Measurements from ENCODE around the gene PLPP2. TPM values are rescaled to one million over a fixed set of nuclear protein-coding genes. Genes with fewer than 3 reads are reported as not detected.

The PLPP2 gene
- total and polyA plus RNA-seq, 4 donors = 14.1 to 41.3 (median 35.0) TPM

- H3K4me1 ChIP-seq (ENCODE audit: control insufficient read depth in 5 of 5, insufficient read depth in 5 of 5, low read length in 5 of 5) = no peaks in the 10 kb centered on the region
- 77 to 84% methylated on average over 16 of the region's 16 CpGs for WGBS, 2 donors
- H3K27ac ChIP-seq (ENCODE audit: low read depth in 1 of 2, low read length in 1 of 2) = no peak overlapping the region
- no peak for TF ChIP-seq CTCF (IDR thresholded peaks at IDR 0.05; ENCODE audit: control extremely low read depth, extremely low read depth)
- no peaks in the 10 kb centered on the region for H3K27me3 ChIP-seq (ENCODE audit: control insufficient read depth in 3 of 3, insufficient read depth in 3 of 3, low read length in 2 of 3)
- no peaks in the 10 kb centered on the region for H3K9me3 ChIP-seq (ENCODE audit: control insufficient read depth in 4 of 4, insufficient read depth in 3 of 4, low read length in 3 of 4)
- H3K4me3 ChIP-seq = no peak overlapping the region
- DNase-seq (no peak), ATAC-seq (ENCODE audit: insufficient read depth, low FRiP score) (no peak)
- H3K36me3 ChIP-seq (ENCODE audit: control insufficient read depth in 4 of 4, insufficient read depth in 4 of 4, low read length in 4 of 4) = no peaks in the 10 kb centered on the region
- H3K9ac ChIP-seq (ENCODE audit: insufficient read depth in 1 of 2, low read length in 2 of 2) = no peak overlapping the region
Observed at GRCh38 chr19:281156-281853, 9.9 kb downstream of the PLPP2 start.

GRCh38 chr19:280541-281009, 10.6 kb downstream of the PLPP2 start:
- H3K9me3 ChIP-seq (ENCODE audit: control insufficient read depth in 4 of 4, insufficient read depth in 3 of 4, low read length in 3 of 4) = no peaks in the 10 kb centered on the region
- H3K27ac ChIP-seq (ENCODE audit: low read depth in 1 of 2, low read length in 1 of 2) = no peak overlapping the region
- TF ChIP-seq CTCF (IDR thresholded peaks at IDR 0.05; ENCODE audit: control extremely low read depth, extremely low read depth) = no peak
- ATAC-seq (ENCODE audit: insufficient read depth, low FRiP score) = no peak
- no peaks in the 10 kb centered on the region for H3K36me3 ChIP-seq (ENCODE audit: control insufficient read depth in 4 of 4, insufficient read depth in 4 of 4, low read length in 4 of 4)
- 70 to 79% methylated on average over 12 of the region's 12 CpGs for WGBS, 2 donors
- no peak overlapping the region for H3K4me3 ChIP-seq
- DNase-seq = no peak
- H3K4me1 ChIP-seq (ENCODE audit: control insufficient read depth in 5 of 5, insufficient read depth in 5 of 5, low read length in 5 of 5) = no peaks in the 10 kb centered on the region
- H3K9ac ChIP-seq (ENCODE audit: insufficient read depth in 1 of 2, low read length in 2 of 2) = no peak overlapping the region
- H3K27me3 ChIP-seq (ENCODE audit: control insufficient read depth in 3 of 3, insufficient read depth in 3 of 3, low read length in 2 of 3) = no peaks in the 10 kb centered on the region

GRCh38 chr19:279656-280055, 11.5 kb downstream of the PLPP2 start:
- no peak overlapping the region for H3K27ac ChIP-seq (ENCODE audit: low read depth in 1 of 2, low read length in 1 of 2)
- H3K4me1 ChIP-seq (ENCODE audit: control insufficient read depth in 5 of 5, insufficient read depth in 5 of 5, low read length in 5 of 5) = no peaks in the 10 kb centered on the region
- no peak overlapping the region for H3K4me3 ChIP-seq
- no peak for TF ChIP-seq CTCF (IDR thresholded peaks at IDR 0.05; ENCODE audit: control extremely low read depth, extremely low read depth)
- DNase-seq (no peak), ATAC-seq (ENCODE audit: insufficient read depth, low FRiP score) (no peak)
- H3K9me3 ChIP-seq (ENCODE audit: control insufficient read depth in 4 of 4, insufficient read depth in 3 of 4, low read length in 3 of 4) = no peaks in the 10 kb centered on the region
- H3K27me3 ChIP-seq (ENCODE audit: control insufficient read depth in 3 of 3, insufficient read depth in 3 of 3, low read length in 2 of 3) = no peaks in the 10 kb centered on the region
- WGBS, 2 donors = 85 to 89% methylated on average over 10 of the region's 10 CpGs
- H3K9ac ChIP-seq (ENCODE audit: insufficient read depth in 1 of 2, low read length in 2 of 2) = no peak overlapping the region
- H3K36me3 ChIP-seq (ENCODE audit: control insufficient read depth in 4 of 4, insufficient read depth in 4 of 4, low read length in 4 of 4) = no peaks in the 10 kb centered on the region

GRCh38 chr19:279231-279630, 12.0 kb downstream of the PLPP2 start:
- 86 to 87% methylated on average over 8 of the region's 8 CpGs for whole genome bisulfite sequencing, 2 donors
- H3K4me1 ChIP-seq (ENCODE audit: control insufficient read depth in 5 of 5, insufficient read depth in 5 of 5, low read length in 5 of 5) = no peaks in the 10 kb centered on the region
- H3K27ac ChIP-seq (ENCODE audit: low read depth in 1 of 2, low read length in 1 of 2) = no peak overlapping the region
- DNase-seq = no peak
- no peak overlapping the region for H3K4me3 ChIP-seq
- ATAC-seq (ENCODE audit: insufficient read depth, low FRiP score) = no peak
- H3K36me3 ChIP-seq (ENCODE audit: control insufficient read depth in 4 of 4, insufficient read depth in 4 of 4, low read length in 4 of 4) = no peaks in the 10 kb centered on the region
- no peaks in the 10 kb centered on the region for H3K27me3 ChIP-seq (ENCODE audit: control insufficient read depth in 3 of 3, insufficient read depth in 3 of 3, low read length in 2 of 3)
- no peak for TF ChIP-seq CTCF (IDR thresholded peaks at IDR 0.05; ENCODE audit: control extremely low read depth, extremely low read depth)
- H3K9me3 ChIP-seq (ENCODE audit: control insufficient read depth in 4 of 4, insufficient read depth in 3 of 4, low read length in 3 of 4) = no peaks in the 10 kb centered on the region
- H3K9ac ChIP-seq (ENCODE audit: insufficient read depth in 1 of 2, low read length in 2 of 2) = no peak overlapping the region
